ENCODE measurements around the gene IL6R.

The IL6R gene

DNA sequence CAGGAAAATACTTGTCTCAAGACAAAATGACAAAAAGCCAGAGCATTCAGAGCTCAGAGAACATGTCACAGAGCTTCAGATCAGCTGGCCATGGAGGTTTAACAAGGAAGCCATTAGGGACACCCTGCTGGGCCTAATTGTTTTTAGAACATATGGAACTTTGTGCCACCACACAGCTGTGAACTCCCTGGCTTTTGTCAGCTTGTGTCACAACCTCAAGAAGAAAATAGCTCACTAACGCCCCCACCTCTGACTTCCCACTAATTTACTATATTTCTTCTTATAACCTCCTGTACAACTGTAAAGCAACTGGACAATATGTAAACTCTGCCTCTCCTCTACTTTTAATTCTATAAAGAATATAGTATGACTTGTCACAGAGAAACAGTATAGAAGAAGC lies 75.9 kb downstream of the IL6R start:
- TF ChIP-seq, protein P1, sequence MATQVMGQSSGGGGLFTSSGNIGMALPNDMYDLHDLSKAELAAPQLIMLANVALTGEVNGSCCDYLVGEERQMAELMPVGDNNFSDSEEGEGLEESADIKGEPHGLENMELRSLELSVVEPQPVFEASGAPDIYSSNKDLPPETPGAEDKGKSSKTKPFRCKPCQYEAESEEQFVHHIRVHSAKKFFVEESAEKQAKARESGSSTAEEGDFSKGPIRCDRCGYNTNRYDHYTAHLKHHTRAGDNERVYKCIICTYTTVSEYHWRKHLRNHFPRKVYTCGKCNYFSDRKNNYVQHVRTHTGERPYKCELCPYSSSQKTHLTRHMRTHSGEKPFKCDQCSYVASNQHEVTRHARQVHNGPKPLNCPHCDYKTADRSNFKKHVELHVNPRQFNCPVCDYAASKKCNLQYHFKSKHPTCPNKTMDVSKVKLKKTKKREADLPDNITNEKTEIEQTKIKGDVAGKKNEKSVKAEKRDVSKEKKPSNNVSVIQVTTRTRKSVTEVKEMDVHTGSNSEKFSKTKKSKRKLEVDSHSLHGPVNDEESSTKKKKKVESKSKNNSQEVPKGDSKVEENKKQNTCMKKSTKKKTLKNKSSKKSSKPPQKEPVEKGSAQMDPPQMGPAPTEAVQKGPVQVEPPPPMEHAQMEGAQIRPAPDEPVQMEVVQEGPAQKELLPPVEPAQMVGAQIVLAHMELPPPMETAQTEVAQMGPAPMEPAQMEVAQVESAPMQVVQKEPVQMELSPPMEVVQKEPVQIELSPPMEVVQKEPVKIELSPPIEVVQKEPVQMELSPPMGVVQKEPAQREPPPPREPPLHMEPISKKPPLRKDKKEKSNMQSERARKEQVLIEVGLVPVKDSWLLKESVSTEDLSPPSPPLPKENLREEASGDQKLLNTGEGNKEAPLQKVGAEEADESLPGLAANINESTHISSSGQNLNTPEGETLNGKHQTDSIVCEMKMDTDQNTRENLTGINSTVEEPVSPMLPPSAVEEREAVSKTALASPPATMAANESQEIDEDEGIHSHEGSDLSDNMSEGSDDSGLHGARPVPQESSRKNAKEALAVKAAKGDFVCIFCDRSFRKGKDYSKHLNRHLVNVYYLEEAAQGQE (IDR thresholded peaks at IDR 0.05; ENCODE audit: insufficient read depth in 1 of 2, low read depth in 2 of 2, low read length in 2 of 2): no peak
- TF ChIP-seq FOXP2 (optimal IDR thresholded peaks at IDR 0.05; ENCODE audit: borderline replicate concordance, extremely low read depth, extremely low read length, insufficient read depth): no peak
- TF ChIP-seq TAF1 (IDR thresholded peaks at IDR 0.05; ENCODE audit: borderline replicate concordance, insufficient read depth, low read length): no peak
- TF ChIP-seq SIN3A (IDR thresholded peaks at IDR 0.05; ENCODE audit: borderline replicate concordance, insufficient read depth, low read length): no peak
- TF ChIP-seq POLR2AphosphoS5 (IDR thresholded peaks at IDR 0.05; ENCODE audit: low read depth, low read length): no peak

DNA sequence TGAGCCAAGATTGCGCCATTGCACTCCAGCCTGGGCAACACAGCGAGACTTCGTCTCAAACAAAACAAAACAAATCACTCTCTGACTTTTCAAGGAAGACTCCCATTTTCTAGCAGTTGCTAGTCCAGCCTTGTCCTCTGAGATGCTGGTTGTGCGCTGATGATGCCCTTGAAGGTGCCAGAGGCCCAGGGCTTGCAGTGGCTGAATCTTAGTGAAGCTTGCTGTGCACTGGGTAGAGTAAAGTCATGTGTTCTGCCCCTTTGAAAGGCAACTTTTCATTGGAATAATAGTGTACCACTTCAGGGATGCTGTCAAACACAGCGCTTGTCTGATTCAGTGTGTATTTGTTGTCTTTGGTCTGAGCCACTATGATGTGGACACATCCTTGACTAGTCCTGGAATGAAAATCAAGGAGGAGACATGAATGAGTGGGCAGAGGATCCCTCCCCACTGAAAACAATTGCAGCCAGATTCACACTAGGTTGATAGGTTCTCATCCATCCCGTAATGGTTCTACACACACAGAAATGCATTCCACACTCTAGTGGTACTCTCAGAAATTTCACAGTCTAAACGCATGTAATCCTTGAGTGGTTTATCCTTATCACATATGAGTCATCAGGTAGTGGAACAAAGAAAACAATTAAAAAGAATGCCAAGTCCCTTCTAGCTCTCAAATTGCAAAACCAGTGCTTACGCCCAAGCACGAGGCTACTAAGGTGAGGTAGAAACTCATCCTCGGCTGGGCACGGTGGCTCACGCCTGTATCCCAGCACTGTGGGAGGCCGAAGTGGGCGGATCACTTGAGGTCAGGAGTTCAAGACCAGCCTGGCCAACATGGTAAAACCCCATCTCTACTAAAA lies 79.0 kb downstream of the IL6R start:
- TF ChIP-seq POLR2AphosphoS5 (IDR thresholded peaks at IDR 0.05; ENCODE audit: low read depth, low read length) (no peak), FOXP2 (optimal IDR thresholded peaks at IDR 0.05; ENCODE audit: borderline replicate concordance, extremely low read depth, extremely low read length, insufficient read depth) (peak; percentile 20)

DNA sequence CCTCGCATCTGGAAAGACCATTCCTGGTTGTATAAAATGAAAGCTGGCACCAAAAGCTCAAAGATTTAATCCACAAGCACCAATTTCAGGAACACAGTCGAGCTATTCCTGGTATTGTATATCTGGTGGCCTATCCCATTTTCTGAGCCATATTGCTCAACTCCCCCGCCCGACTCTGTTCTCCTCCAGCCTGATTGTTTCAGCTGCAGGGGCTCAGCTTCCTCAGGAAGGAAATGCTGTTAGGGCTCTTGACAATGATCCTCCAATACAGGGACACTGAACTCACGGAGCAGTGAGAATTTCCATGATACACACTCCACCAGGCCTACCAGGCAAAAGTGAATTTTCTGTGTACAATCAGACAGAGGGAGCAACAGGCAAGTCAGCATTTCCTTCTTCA lies 80.0 kb downstream of the IL6R start:
- TF ChIP-seq SIN3A (IDR thresholded peaks at IDR 0.05; ENCODE audit: borderline replicate concordance, insufficient read depth, low read length) (0 out of 2 replicates have a peak, but pooled peaks have one; percentile 42), FOXP2 (optimal IDR thresholded peaks at IDR 0.05; ENCODE audit: borderline replicate concordance, extremely low read depth, extremely low read length, insufficient read depth) (no peak)

DNA sequence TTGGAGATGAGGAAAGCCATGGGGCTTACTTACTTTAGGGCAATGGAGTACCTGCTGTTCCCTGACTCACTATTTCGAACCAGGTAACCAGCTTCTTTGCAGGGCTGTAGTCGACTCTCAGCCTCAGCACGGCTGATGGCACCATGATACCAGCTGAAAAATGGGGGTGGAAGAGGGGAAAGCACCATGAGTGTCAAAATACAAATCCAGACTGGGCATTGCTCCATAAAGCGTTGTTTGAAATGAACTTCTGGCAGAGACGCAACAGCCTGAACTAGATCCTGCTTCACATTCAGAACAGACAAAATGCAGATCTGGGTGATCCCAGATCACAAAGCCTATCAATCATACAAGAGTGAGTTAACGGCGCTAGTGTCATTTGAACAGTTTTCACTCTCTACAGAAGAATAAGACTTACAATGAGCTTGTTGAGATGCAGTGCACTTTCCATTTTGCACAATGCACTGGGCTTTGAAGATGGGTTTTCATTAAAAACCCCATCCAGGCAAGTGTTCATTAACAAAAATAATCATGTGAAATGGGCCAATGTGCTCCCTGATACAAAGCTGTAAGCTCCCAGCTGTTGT lies 80.9 kb downstream of the IL6R start:
- TF ChIP-seq POLR2AphosphoS5 (IDR thresholded peaks at IDR 0.05; ENCODE audit: low read depth, low read length) (no peak), SIN3A (IDR thresholded peaks at IDR 0.05; ENCODE audit: borderline replicate concordance, insufficient read depth, low read length) (no peak), TAF1 (IDR thresholded peaks at IDR 0.05; ENCODE audit: borderline replicate concordance, insufficient read depth, low read length) (no peak), FOXP2 (optimal IDR thresholded peaks at IDR 0.05; ENCODE audit: borderline replicate concordance, extremely low read depth, extremely low read length, insufficient read depth) (no peak)
- TF ChIP-seq, protein P1 (IDR thresholded peaks at IDR 0.05; ENCODE audit: insufficient read depth in 1 of 2, low read depth in 2 of 2, low read length in 2 of 2): no peak

DNA sequence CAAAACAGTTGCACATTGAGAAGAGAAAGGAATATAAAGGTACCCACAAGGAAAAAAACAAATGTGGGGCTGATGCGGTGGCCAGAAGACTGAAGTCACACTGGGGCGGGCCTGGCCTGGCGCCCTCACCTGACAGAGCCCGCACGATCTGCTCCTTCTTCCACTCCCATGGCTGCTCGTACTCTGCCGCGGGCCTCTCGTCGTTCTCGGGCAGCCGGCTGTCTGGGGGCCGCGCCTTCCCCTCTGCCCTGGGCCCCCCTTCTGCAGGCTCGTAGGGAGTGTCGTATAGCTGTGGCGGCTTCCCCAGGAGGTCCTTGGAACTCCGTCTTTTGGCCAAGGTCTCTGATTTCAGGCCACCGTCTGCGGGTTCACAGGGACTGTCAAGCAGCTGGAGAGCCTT lies 83.8 kb downstream of the IL6R start:
- TF ChIP-seq, protein P1 (IDR thresholded peaks at IDR 0.05; ENCODE audit: insufficient read depth in 1 of 2, low read depth in 2 of 2, low read length in 2 of 2): no peak
- TF ChIP-seq FOXP2 (optimal IDR thresholded peaks at IDR 0.05; ENCODE audit: borderline replicate concordance, extremely low read depth, extremely low read length, insufficient read depth) (no peak), TAF1 (IDR thresholded peaks at IDR 0.05; ENCODE audit: borderline replicate concordance, insufficient read depth, low read length) (no peak), SIN3A (IDR thresholded peaks at IDR 0.05; ENCODE audit: borderline replicate concordance, insufficient read depth, low read length) (no peak), POLR2AphosphoS5 (IDR thresholded peaks at IDR 0.05; ENCODE audit: low read depth, low read length) (no peak)

DNA sequence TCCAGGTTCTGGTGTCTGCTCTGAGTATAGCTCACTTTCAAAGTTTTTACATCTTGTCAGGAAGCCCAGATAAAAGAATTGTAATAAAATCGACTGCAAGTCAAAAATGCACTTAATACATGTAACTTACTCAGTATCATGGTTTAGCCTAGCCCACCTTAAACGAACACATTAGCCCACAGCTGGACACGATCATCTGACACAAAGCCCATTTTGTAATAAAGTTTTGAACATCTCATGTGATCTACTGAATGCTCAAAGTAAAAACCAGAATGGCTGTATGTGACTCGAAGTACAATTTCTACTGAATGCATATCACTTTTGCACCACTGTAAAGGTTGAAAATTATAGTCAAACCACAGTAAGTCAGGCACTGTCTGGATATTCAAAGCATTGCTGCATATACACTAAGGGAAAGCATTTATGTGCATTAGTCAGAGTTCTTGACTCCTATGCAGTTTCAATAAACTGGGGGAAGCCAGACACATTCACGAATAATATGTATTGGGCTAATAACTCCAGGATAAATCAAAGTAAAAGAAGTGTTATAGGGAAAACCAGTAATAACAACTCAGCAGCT lies 84.6 kb downstream of the IL6R start:
- TF ChIP-seq FOXP2 (optimal IDR thresholded peaks at IDR 0.05; ENCODE audit: borderline replicate concordance, extremely low read depth, extremely low read length, insufficient read depth) (no peak), SIN3A (IDR thresholded peaks at IDR 0.05; ENCODE audit: borderline replicate concordance, insufficient read depth, low read length) (no peak)
